ENCODE results near the gene TBC1D10A. TPM values are rescaled to one million over a fixed set of nuclear protein-coding genes. Genes with fewer than 3 reads are reported as not detected.

The TBC1D10A gene
- total RNA-seq, 1 experiment from 2014 or later = 18.6 TPM

DNA sequence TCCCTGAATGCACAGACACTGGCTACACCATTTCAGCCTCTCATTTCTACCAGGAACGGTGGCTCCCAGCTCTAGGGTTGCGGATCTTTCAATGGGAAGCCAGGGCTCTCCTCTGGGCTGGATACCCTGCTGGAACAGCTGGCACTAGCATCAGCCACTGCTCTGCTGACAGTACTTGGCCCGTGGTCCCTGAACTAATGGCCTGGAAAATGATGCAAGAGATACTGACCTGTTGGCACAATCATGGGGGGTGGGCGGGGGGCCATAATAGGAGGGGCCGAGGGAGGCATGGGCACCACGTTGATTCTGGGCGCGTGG lies 10.7 kb upstream of the TBC1D10A start:
- Histone ChIP-seq H3K9me2 (ENCODE audit: insufficient read depth) (no peaks in the 10 kb centered on the region), H3K9ac (ENCODE audit: low read length) (no peak overlapping the region), H3K9me3 (ENCODE audit: control insufficient read depth in 1 of 2, insufficient read depth in 1 of 2, low read depth in 1 of 2, low read length in 2 of 2) (no peaks in the 10 kb centered on the region), H4K20me1 (ENCODE audit: insufficient read depth) (no peaks in the 10 kb centered on the region), H3K79me2 (ENCODE audit: insufficient read depth, low read length) (no peaks in the 10 kb centered on the region; the same call in 1 of the 2 replicates), H3K4me1 (ENCODE audit: control insufficient read depth in 1 of 2, insufficient read depth in 2 of 2, low read length in 2 of 2) (no peaks in the 10 kb centered on the region), H3K27ac (ENCODE audit: low read depth, low read length) (no peak overlapping the region), H3K4me3 (replicated peaks in 1 of 2; ENCODE audit: low read depth in 1 of 2, low read length in 2 of 2) (no peak overlapping the region), H3K36me3 (ENCODE audit: control insufficient read depth in 1 of 2, insufficient read depth in 2 of 2, low read length in 2 of 2) (peaks cover 70 to 93% of the 10 kb centered on the region in 2 experiments), H3K4me2 (ENCODE audit: low read length) (no peak overlapping the region), H2AFZ (ENCODE audit: low read depth, low read length, poor library complexity, severe bottlenecking) (no peak overlapping the region), H3K27me3 (ENCODE audit: insufficient read depth, low read length) (no peaks in the 10 kb centered on the region)
- ChIA-PET CTCF (no interaction called here), POLR2A (no interaction called here), RAD21 (ENCODE audit: low non-redundant PET in 1 of 2, low total read pairs in 2 of 2, uncharacterized antibody in 2 of 2, unreplicated experiment in 2 of 2) (no interaction called here)
- no peak for DNase-seq (ENCODE audit: low read depth, low spot score)
- intact Hi-C loops (cut with micrococcal nuclease) = no loop called here
- TF ChIP-seq JUND (IDR thresholded peaks at IDR 0.05) = no peak
- no peak for TF ChIP-seq ZFX (IDR thresholded peaks at IDR 0.05)
- TF ChIP-seq MAX (IDR thresholded peaks at IDR 0.05) = no peak
- TF ChIP-seq REST (IDR thresholded peaks at IDR 0.05; ENCODE audit: low read depth) = no peak
- no peak for TF ChIP-seq POLR2AphosphoS5 (IDR thresholded peaks at IDR 0.05; ENCODE audit: low read depth, low read length)
- TF ChIP-seq EZH2 (IDR thresholded peaks at IDR 0.05) = no peak
- no peak for TF ChIP-seq CTCF (IDR thresholded peaks at IDR 0.05 in 2 of 3, conservative IDR thresholded peaks at IDR 0.05 in 1 of 3; ENCODE audit: borderline replicate concordance in 1 of 3, insufficient read depth in 1 of 3, low read depth in 2 of 3, low read length in 2 of 3)
- TF ChIP-seq, protein P1, sequence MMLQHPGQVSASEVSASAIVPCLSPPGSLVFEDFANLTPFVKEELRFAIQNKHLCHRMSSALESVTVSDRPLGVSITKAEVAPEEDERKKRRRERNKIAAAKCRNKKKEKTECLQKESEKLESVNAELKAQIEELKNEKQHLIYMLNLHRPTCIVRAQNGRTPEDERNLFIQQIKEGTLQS (IDR thresholded peaks at IDR 0.05) = no peak
- TF ChIP-seq EGR1 (IDR thresholded peaks at IDR 0.05; ENCODE audit: low read depth) = no peak
- TF ChIP-seq ZBTB33 (IDR thresholded peaks at IDR 0.05; ENCODE audit: extremely low read depth, insufficient replicate concordance, low read length) = no peak
- no peak for TF ChIP-seq SP1 (IDR thresholded peaks at IDR 0.05; ENCODE audit: low read depth)
- TF ChIP-seq ELF1 (IDR thresholded peaks at IDR 0.05; ENCODE audit: borderline replicate concordance, low read depth) = no peak
- no peak for TF ChIP-seq TCF7L2 (IDR thresholded peaks at IDR 0.05; ENCODE audit: borderline replicate concordance, extremely low read depth, insufficient read depth, insufficient read length)
- no peak for TF ChIP-seq RAD21 (IDR thresholded peaks at IDR 0.05; ENCODE audit: low read depth)
- TF ChIP-seq POLR2A (IDR thresholded peaks at IDR 0.05; ENCODE audit: borderline replicate concordance, extremely low read depth, insufficient read depth, insufficient read length) = no peak
- TF ChIP-seq CBX3 (IDR thresholded peaks at IDR 0.05; ENCODE audit: low read depth) = no peak
- TF ChIP-seq EZH2phosphoT487 (IDR thresholded peaks at IDR 0.05; ENCODE audit: borderline replicate concordance) = no peak
- no peak for TF ChIP-seq SRF (IDR thresholded peaks at IDR 0.05; ENCODE audit: low read depth)
- no peak for ATAC-seq
- BruUV-seq (replicated peaks) = no TSS peak

Data from HCT116 (cell line).